Peyer's patch (tissue), 4 donors: ENCODE data around the gene BTLA. TPM values are rescaled to one million over a fixed set of nuclear protein-coding genes. Genes with fewer than 3 reads are reported as not detected.

Experiments used
- DNase-seq, 3 donors: peaks; one replicate each; pipeline ENCODE4 v3.0.0-alpha.2; 2017 to 2019
- H3K27ac ChIP-seq, 4 donors: fragments of 200-600 bp; sonication (generic); one replicate each; pipeline ENCODE4 v1.5.1; 2016 to 2019
- H3K27me3 ChIP-seq, 2 donors: fragments of 200-600 bp; sonication (generic); one replicate each; pipeline ENCODE4 v1.5.1; 2019
- H3K36me3 ChIP-seq, 3 donors: fragments of 200-600 bp; sonication (generic); one replicate each; pipeline ENCODE4 v1.5.1; 2016 to 2019
- H3K4me1 ChIP-seq, 4 donors: fragments of 200-600 bp; sonication (generic); one replicate each; pipeline ENCODE4 v1.5.1; 2016 to 2019
- H3K4me3 ChIP-seq, 4 donors: fragments of 200-600 bp; sonication (generic); 1 replicate in 3 of 4; 2 replicates in 1 of 4; pipeline ENCODE4 v1.5.1; 2016 to 2019; ENCODE audit warnings: mild to moderate bottlenecking in 1 of 4
- H3K9me3 ChIP-seq, 4 donors: fragments of 200-600 bp; sonication (generic); one replicate each; pipeline ENCODE4 v1.5.1; 2016 to 2019; ENCODE audit warnings: mild to moderate bottlenecking in 1 of 4
- CTCF ChIP-seq, 6 experiments: fragments of 450-650 bp in 4 of 6; fragments of 200-600 bp in 2 of 6; sonication (generic) in 1 of 6; IDR thresholded peaks; one replicate each; pipeline ENCODE4 v1.5.1; 2017 to 2019; ENCODE audit warnings: antibody characterized with exemption in 6 of 6, mild to moderate bottlenecking in 3 of 6, moderate library complexity in 1 of 6
- POLR2A ChIP-seq, 2 donors: fragments of 450-650 bp; IDR thresholded peaks; one replicate each; pipeline ENCODE4 v1.5.1; 2017; ENCODE audit warnings: antibody characterized with exemption in 2 of 2, mild to moderate bottlenecking in 2 of 2, moderate library complexity in 2 of 2
- total RNA-seq, 4 donors: library from RNA; depleted of rRNA; stranded (reverse); fragments of >200 nt; gene quantifications; one replicate each; pipeline ENCODE4 v1.1.0, GENCODE V29; 2016

Gene BTLA
- total RNA-seq, 4 donors from 2014 or later: 1.2 to 27.2 (median 1.8) TPM; not detected in 1

- Histone ChIP-seq H3K36me3 (no peaks in the 10 kb centered on the region), H3K9me3 (no peaks in the 10 kb centered on the region), H3K27ac (no peak overlapping the region), H3K4me3 (no peak overlapping the region), H3K27me3 (no peaks in the 10 kb centered on the region), H3K4me1 (no peaks in the 10 kb centered on the region)
- TF ChIP-seq CTCF (IDR thresholded peaks at IDR 0.05) (no peak), POLR2A (IDR thresholded peaks at IDR 0.05) (no peak)
- no peak for DNase-seq
These were observed 6.6 kb upstream of the BTLA start for GRCh38 chr3:112505907-112506306.

- TF ChIP-seq CTCF (IDR thresholded peaks at IDR 0.05) (no peak), POLR2A (IDR thresholded peaks at IDR 0.05) (no peak)
- no peaks in the 10 kb centered on the region for H3K4me1 ChIP-seq
- no peaks in the 10 kb centered on the region for H3K36me3 ChIP-seq
- H3K9me3 ChIP-seq: no peaks in the 10 kb centered on the region
- peak overlapping the region in 1 of 4 donors; percentile 42 for H3K27ac ChIP-seq
- no peaks in the 10 kb centered on the region for H3K27me3 ChIP-seq
- no peak overlapping the region for H3K4me3 ChIP-seq
- DNase-seq: no peak
These were observed 4.9 kb upstream of the BTLA start for GRCh38 chr3:112504123-112504522.

GRCh38 chr3:112503304-112503972 lies 4.2 kb upstream of the BTLA start:
- Histone ChIP-seq H3K4me3 (no peak overlapping the region), H3K36me3 (no peaks in the 10 kb centered on the region), H3K27ac (peak overlapping the region in 1 of 4 donors; percentile 42), H3K4me1 (no peaks in the 10 kb centered on the region), H3K9me3 (no peaks in the 10 kb centered on the region), H3K27me3 (no peaks in the 10 kb centered on the region)
- TF ChIP-seq CTCF (IDR thresholded peaks at IDR 0.05) (no peak), POLR2A (IDR thresholded peaks at IDR 0.05) (no peak)
- no peak for DNase-seq

GRCh38 chr3:112500621-112501020 lies 1.3 kb upstream of the BTLA start:
- Histone ChIP-seq H3K27me3 (no peaks in the 10 kb centered on the region), H3K36me3 (no peaks in the 10 kb centered on the region), H3K27ac (peak overlapping the region in 1 of 4 donors; percentile 75), H3K4me1 (no peaks in the 10 kb centered on the region), H3K9me3 (no peaks in the 10 kb centered on the region), H3K4me3 (no peak overlapping the region)
- no peak for DNase-seq
- TF ChIP-seq CTCF (IDR thresholded peaks at IDR 0.05) (no peak), POLR2A (IDR thresholded peaks at IDR 0.05) (no peak)

DNA sequence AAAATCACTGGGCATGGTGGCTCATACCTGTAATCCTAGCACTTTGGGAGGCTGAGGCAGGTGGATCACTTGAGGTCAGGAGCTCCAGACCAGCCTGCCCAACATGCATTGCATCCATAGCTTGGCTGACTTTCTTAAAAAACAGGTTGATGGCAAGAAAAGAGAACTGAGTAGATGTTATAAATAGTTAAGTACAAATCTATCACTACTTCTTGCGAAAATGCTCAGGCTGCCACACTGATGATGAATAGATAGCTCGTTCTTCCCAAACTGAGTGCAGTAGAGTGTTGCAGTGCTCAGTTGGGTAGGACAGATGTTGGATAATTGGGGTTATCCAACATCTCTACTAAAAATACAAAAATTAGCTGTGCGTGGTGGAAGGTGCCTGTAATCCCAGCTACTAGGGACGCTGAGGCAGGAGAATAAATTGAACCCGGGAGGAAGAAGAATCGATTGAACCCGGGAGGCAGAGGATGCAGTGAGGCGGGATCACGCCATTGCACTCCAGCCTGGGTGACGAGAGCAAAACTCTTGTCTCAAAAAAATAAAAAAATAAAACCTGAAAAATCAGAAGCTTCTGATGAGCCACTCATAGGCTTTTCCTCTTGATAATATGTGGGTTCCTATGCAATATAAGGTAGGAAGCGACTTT lies 1.2 kb downstream of the BTLA start:
- Histone ChIP-seq H3K9me3 (no peaks in the 10 kb centered on the region), H3K4me1 (no peaks in the 10 kb centered on the region), H3K36me3 (no peaks in the 10 kb centered on the region), H3K27ac (peak overlapping the region in 2 of 4 donors; percentile 32 to 75), H3K4me3 (peak overlapping the region; percentile 13 to 44 (median 24)), H3K27me3 (no peaks in the 10 kb centered on the region)
- TF ChIP-seq POLR2A (IDR thresholded peaks at IDR 0.05): no peak
- TF ChIP-seq CTCF (IDR thresholded peaks at IDR 0.05): no peak
- no peak for DNase-seq
